Amygdala (tissue), 56 donors: ENCODE results near the gene RASGRF1.
"Not testable (repeated sequence)": the region's sequence is repeated elsewhere in the genome, so short reads cannot be mapped to it uniquely, and the experiment has no call there.

Experiments used
- DNase-seq, 56 donors: peaks; one replicate each; lab custom pipeline; 2025; lab: John Stamatoyannopoulos, UW

The RASGRF1 gene

GRCh38 chr15:79046691-79047404 is 43.7 kb downstream of the RASGRF1 start:
- no peak for DNase-seq

- DNase-seq = no peak
Measured at GRCh38 chr15:79045041-79045440, 45.5 kb downstream of the RASGRF1 start.

GRCh38 chr15:79042213-79042928 is 48.2 kb downstream of the RASGRF1 start:
- DNase-seq = no peak

GRCh38 chr15:79041601-79042168 is 48.9 kb downstream of the RASGRF1 start:
- DNase-seq = no peak

GRCh38 chr15:79037848-79038247 is 52.7 kb downstream of the RASGRF1 start:
- no peak for DNase-seq

- no peak for DNase-seq
Measured at GRCh38 chr15:79036323-79036722, 54.3 kb downstream of the RASGRF1 start.

GRCh38 chr15:79035814-79036213 is 54.8 kb downstream of the RASGRF1 start:
- DNase-seq = no peak

GRCh38 chr15:79035111-79035601 is 55.4 kb downstream of the RASGRF1 start:
- peak in 4 of 56 donors; percentile 7 to 19 (median 11) for DNase-seq

- DNase-seq = no peak
Measured at GRCh38 chr15:79034284-79034683, 56.3 kb downstream of the RASGRF1 start.

GRCh38 chr15:79032656-79033055 is 57.9 kb downstream of the RASGRF1 start:
- no peak for DNase-seq

GRCh38 chr15:79031821-79032220 is 58.8 kb downstream of the RASGRF1 start:
- no peak for DNase-seq

GRCh38 chr15:79031201-79031600 is 59.4 kb downstream of the RASGRF1 start:
- DNase-seq = no peak

GRCh38 chr15:79030470-79030869 is 60.1 kb downstream of the RASGRF1 start:
- DNase-seq = no peak

- DNase-seq = peak in 28 of 56 donors; percentile 8 to 63 (median 20)
Measured at GRCh38 chr15:79028411-79028964, 62.1 kb downstream of the RASGRF1 start.

GRCh38 chr15:79027532-79028410 is 62.8 kb downstream of the RASGRF1 start:
- no peak for DNase-seq

GRCh38 chr15:79025802-79026201 is 64.8 kb downstream of the RASGRF1 start:
- DNase-seq = no peak

GRCh38 chr15:79025201-79025600 is 65.4 kb downstream of the RASGRF1 start:
- peak in 2 of 56 donors; percentile 16 to 21 for DNase-seq

- DNase-seq = not testable (repeated sequence)
Measured at GRCh38 chr15:79024493-79024892, 66.1 kb downstream of the RASGRF1 start.

GRCh38 chr15:79023918-79024317 is 66.7 kb downstream of the RASGRF1 start:
- no peak for DNase-seq

GRCh38 chr15:79023546-79023890 is 67.1 kb downstream of the RASGRF1 start:
- no peak for DNase-seq
